ENCODE measurements around the gene CSF1. TPM values are rescaled to one million over a fixed set of nuclear protein-coding genes. Genes with fewer than 3 reads are reported as not detected.

Gene CSF1
- total RNA-seq, 1 donor from 2014 or later: 269 TPM

DNA sequence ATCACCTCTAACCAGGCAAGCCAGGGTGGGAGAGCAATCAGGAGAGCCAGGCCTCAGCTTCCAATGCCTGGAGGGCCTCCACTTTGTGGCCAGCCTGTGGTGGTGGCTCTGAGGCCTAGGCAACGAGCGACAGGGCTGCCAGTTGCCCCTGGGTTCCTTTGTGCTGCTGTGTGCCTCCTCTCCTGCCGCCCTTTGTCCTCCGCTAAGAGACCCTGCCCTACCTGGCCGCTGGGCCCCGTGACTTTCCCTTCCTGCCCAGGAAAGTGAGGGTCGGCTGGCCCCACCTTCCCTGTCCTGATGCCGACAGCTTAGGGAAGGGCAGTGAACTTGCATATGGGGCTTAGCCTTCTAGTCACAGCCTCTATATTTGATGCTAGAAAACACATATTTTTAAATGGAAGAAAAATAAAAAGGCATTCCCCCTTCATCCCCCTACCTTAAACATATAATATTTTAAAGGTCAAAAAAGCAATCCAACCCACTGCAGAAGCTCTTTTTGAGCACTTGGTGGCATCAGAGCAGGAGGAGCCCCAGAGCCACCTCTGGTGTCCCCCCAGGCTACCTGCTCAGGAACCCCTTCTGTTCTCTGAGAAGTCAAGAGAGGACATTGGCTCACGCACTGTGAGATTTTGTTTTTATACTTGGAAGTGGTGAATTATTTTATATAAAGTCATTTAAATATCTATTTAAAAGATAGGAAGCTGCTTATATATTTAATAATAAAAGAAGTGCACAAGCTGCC is 19.8 kb downstream of the CSF1 start:
- no peaks in the 10 kb centered on the region for H3K9me3 Mint-ChIP-seq
- peaks cover 7% of the 10 kb centered on the region for H3K4me1 Mint-ChIP-seq (ENCODE audit: low read depth)
- peaks cover 35% of the 10 kb centered on the region for H3K36me3 Mint-ChIP-seq (ENCODE audit: low read depth)
- H3K27me3 Mint-ChIP-seq (ENCODE audit: insufficient read depth): peaks cover 1% of the 10 kb centered on the region
- H3K27ac Mint-ChIP-seq: no peak overlapping the region
- DNase-seq (ENCODE audit: low spot score): no peak
- H3K4me3 Mint-ChIP-seq: no peak overlapping the region
- intact Hi-C loops (cut with micrococcal nuclease): no loop called here

DNA sequence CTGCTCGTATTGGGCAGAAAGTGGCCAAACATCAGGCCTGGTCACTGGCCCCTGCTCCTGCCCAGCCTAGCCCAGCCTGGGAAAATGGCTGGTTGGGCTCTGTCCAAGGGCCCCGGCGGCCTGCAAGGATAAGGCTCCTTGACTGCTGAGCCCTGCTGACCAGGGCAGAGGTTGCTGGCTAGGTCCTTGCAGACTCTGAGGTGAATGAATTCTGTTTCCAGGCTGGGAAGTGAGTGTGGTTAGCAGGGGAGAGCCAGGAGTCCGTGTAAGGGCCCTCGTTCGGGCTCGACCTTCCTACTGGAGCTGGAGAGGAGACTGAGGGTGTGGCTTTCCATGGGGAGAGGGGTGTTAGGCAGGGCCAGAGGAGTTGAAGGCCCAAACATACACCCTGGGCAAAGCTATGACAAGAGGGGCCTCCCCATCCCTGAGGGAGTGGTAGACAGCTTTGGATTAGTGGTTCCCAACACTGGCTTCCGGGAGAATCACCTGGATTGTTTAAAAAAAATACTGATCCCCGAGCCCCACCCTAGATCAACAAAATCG is 20.6 kb downstream of the CSF1 start:
- Mint-ChIP-seq H3K27me3 (ENCODE audit: insufficient read depth) (peaks cover 1% of the 10 kb centered on the region), H3K4me3 (no peak overlapping the region), H3K4me1 (ENCODE audit: low read depth) (peaks cover 5% of the 10 kb centered on the region), H3K36me3 (ENCODE audit: low read depth) (peaks cover 26% of the 10 kb centered on the region), H3K9me3 (peaks cover 8% of the 10 kb centered on the region), H3K27ac (peak overlapping the region; percentile 72)
- no peak for DNase-seq (ENCODE audit: low spot score)
- intact Hi-C loops (cut with micrococcal nuclease): no loop called here

DNA sequence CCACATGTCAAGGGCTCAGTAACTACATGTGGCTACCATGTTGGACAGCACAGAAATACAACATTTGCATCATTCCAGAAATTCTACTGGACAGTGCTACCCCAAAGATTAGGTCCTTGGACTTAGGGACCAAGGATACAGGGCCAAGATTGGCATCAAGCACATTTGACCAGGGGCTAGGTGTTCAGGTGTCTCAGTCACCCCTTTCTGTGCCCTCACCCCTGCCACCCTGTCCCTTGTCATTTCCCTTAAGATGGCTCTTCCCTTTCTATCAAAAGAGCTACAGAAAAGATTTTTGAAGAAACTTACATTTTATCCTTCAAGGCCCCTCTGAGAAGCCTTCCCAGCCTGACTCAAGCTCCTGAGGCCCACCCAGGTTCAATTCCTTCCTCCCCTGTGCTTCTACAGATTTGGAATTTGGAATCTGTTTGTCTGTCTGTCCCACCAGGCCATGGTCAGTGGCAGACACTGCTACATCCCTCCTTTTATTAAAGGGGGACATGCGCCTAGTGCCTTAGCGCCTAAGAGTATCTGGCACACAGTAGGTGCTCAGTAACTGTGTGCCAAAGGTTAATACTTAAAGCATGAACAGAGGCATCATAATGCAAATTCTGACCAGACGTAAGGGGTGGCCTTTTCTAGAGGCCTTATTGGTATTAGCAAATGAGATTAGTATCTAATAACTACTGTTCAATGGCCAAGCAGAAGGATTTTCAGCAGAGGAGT is 21.4 kb downstream of the CSF1 start:
- peaks cover 23% of the 10 kb centered on the region for H3K36me3 Mint-ChIP-seq (ENCODE audit: low read depth)
- peaks cover 1% of the 10 kb centered on the region for H3K27me3 Mint-ChIP-seq (ENCODE audit: insufficient read depth)
- peak overlapping the region; percentile 44 for H3K27ac Mint-ChIP-seq
- H3K9me3 Mint-ChIP-seq: peaks cover 13% of the 10 kb centered on the region
- DNase-seq (ENCODE audit: low spot score): no peak
- H3K4me1 Mint-ChIP-seq (ENCODE audit: low read depth): peaks cover 5% of the 10 kb centered on the region
- H3K4me3 Mint-ChIP-seq: no peak overlapping the region
- intact Hi-C loops (cut with micrococcal nuclease): no loop called here

DNA sequence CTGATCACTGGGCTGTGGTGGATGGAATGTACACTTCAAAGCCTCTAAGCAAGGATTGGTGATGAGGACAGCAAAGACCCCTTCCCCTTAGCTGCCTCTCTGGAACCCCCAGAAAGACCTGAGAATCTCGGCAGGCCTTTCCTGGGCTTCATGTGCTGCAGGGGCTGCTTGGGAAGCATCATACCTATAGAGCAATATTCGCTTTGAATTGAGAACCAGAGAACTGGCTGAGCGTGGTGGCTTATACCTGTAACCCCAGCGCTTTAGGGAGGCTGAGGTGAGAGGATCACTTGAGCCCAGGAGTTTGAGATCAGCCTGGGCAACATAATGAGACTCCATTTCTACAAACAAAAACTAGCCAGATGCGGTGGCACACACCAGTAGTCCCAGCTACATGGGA is 22.0 kb downstream of the CSF1 start:
- DNase-seq (ENCODE audit: low spot score): no peak
- Mint-ChIP-seq H3K4me1 (ENCODE audit: low read depth) (peaks cover 5% of the 10 kb centered on the region), H3K4me3 (no peak overlapping the region), H3K27ac (no peak overlapping the region), H3K27me3 (ENCODE audit: insufficient read depth) (peaks cover 1% of the 10 kb centered on the region), H3K9me3 (peaks cover 18% of the 10 kb centered on the region), H3K36me3 (ENCODE audit: low read depth) (peaks cover 20% of the 10 kb centered on the region)
- intact Hi-C loops (cut with micrococcal nuclease): no loop called here

DNA sequence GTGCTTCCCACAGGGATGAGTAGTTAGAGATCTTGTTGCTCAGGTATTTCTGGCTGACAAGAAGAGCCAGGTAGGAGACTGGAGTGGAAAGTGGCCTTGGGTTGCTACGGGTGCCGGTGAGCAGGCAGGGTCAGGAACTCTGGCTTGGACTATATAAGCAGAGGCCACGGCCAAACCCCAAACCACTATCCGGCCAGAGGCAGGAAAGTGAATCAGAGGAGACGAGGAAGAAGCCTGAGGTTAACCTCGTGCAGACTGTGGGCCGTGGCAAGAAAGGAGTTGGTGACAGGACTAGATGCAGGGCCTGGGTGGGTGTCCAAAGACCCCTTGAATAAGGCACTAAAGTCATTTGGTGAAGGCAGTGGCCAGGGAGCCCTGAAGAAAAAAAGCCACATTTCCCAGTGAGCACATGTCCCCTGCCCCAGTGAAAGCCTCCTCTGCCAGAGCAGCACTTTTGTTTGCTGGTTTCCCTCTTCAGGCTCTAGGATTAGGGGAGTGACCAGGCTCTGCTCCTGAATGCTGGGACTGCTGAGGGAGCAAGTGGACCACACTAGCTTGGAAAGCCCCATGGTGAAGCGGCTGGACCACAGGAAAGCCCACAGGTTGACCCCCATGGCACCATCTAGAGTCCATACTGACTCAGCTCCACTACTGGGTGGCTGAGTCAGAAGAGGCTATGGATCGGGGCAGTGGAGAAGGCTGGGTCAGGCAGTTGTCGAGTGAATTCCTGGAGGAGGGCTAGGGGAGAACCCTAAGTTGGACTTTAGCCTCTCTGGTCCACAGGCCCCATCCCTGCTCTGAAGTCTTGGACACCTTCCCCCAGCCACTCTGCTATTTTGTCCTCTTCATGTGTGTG is 23.4 kb downstream of the CSF1 start:
- Mint-ChIP-seq H3K9me3 (peaks cover 28% of the 10 kb centered on the region), H3K27me3 (ENCODE audit: insufficient read depth) (peaks cover 2% of the 10 kb centered on the region), H3K4me3 (no peak overlapping the region), H3K4me1 (ENCODE audit: low read depth) (peaks cover 5% of the 10 kb centered on the region), H3K27ac (peak overlapping the region; percentile 40), H3K36me3 (ENCODE audit: low read depth) (peaks cover 15% of the 10 kb centered on the region)
- DNase-seq (ENCODE audit: low spot score): no peak
- intact Hi-C loops (cut with micrococcal nuclease): no loop called here

DNA sequence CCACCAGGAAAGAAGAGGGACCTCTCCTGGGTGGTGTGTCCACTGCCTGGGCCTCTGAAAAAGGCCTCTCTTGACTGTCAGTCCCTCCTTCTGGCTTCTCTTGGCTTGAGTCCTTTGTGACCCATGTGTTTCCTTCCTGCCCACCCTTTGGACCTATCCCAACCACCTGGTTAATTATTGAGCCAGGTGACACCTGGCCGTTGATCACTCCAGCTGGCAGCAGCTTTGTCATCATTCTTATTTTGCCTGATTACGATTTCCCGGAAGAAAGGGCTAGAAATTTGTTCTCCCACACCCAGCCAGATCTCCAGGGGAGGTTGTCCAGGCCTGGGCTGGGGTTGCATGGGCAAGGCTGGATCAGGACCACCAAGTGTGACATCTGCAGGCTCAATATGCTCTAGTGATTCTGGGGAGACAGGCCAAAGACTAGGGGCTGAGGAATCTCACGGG is 24.8 kb downstream of the CSF1 start:
- Mint-ChIP-seq H3K36me3 (ENCODE audit: low read depth) (peaks cover 12% of the 10 kb centered on the region), H3K27me3 (ENCODE audit: insufficient read depth) (peaks cover 7% of the 10 kb centered on the region), H3K4me1 (ENCODE audit: low read depth) (peaks cover 5% of the 10 kb centered on the region), H3K4me3 (no peak overlapping the region), H3K9me3 (peaks cover 28% of the 10 kb centered on the region), H3K27ac (no peak overlapping the region)
- intact Hi-C loops (cut with micrococcal nuclease): no loop called here
- DNase-seq (ENCODE audit: low spot score): no peak

DNA sequence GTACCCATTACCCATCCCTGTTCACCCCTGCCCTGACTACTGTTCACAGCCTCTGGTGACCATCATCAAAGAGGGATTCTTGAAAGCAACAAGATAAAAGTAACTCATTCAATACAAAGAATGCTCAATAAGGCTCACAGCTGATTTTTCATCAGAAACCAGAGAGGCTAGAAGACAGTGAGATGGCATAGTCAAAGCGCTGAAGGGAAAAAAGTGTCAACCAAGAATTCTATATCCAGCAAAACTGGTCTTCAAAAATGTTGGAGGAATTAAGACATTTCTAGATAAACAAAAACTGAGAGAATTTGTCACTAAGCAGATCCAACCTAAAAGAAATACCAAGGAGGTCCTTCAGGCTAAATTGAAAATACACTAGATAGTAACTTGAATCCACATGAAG is 27.1 kb downstream of the CSF1 start:
- peaks cover 5% of the 10 kb centered on the region for H3K4me1 Mint-ChIP-seq (ENCODE audit: low read depth)

DNA sequence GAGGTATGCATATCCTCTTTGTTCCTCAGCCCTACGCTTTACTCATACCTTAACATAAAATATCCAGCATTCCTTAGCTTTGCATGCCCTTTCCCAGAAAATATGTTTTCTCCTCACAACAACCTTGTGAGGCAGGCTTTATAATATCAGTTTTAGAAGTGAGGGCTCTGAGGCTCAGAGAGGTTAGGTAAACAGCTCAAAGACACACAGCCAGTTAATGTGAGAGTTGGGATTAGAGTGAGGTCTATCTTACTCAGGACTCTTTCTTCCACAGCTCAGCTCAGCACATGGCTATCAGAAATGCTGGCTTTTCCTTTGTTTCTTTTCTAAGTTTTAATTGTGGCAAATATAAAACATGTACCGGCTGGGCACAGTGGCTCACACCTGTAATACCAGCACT is 27.9 kb downstream of the CSF1 start:
- peaks cover 8% of the 10 kb centered on the region for H3K27me3 Mint-ChIP-seq (ENCODE audit: insufficient read depth)
- peaks cover 7% of the 10 kb centered on the region for H3K36me3 Mint-ChIP-seq (ENCODE audit: low read depth)
- intact Hi-C loops (cut with micrococcal nuclease): no loop called here
- no peak for DNase-seq (ENCODE audit: low spot score)
- H3K27ac Mint-ChIP-seq: no peak overlapping the region
- H3K4me1 Mint-ChIP-seq (ENCODE audit: low read depth): peaks cover 5% of the 10 kb centered on the region
- H3K4me3 Mint-ChIP-seq: no peak overlapping the region
- H3K9me3 Mint-ChIP-seq: peaks cover 28% of the 10 kb centered on the region

More for the DNA sequence above, 27.1 kb downstream of the CSF1 start:
- peaks cover 28% of the 10 kb centered on the region for H3K9me3 Mint-ChIP-seq
- no peak overlapping the region for H3K4me3 Mint-ChIP-seq
- no peak overlapping the region for H3K27ac Mint-ChIP-seq
- no peak for DNase-seq (ENCODE audit: low spot score)
- peaks cover 7% of the 10 kb centered on the region for H3K36me3 Mint-ChIP-seq (ENCODE audit: low read depth)
- intact Hi-C loops (cut with micrococcal nuclease): no loop called here
- peaks cover 8% of the 10 kb centered on the region for H3K27me3 Mint-ChIP-seq (ENCODE audit: insufficient read depth)

DNA sequence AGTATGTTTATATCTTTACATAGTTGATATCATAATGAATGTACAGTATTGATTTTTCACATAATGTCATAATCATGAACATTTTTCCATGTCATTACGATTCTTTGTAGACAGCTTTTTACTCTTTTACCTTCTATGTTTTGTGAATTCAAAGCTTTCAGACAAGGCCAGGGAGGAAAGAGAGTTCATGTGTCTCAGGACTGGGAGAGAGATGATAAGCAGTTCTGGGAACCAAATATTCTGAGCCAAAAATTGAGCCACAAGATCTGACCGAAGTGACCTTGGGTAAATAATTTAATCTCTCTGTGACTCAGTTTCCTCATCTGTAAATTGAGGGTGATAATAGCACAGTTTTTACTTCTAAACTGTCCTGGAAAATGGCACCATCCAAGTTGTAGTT is 31.8 kb downstream of the CSF1 start:
- no peak overlapping the region for H3K27ac Mint-ChIP-seq
- H3K4me3 Mint-ChIP-seq: no peak overlapping the region
- H3K36me3 Mint-ChIP-seq (ENCODE audit: low read depth): peaks cover 4% of the 10 kb centered on the region
- peaks cover 5% of the 10 kb centered on the region for H3K4me1 Mint-ChIP-seq (ENCODE audit: low read depth)
- H3K9me3 Mint-ChIP-seq: peaks cover 13% of the 10 kb centered on the region
- H3K27me3 Mint-ChIP-seq (ENCODE audit: insufficient read depth): peaks cover 10% of the 10 kb centered on the region
- DNase-seq (ENCODE audit: low spot score): no peak
- intact Hi-C loops (cut with micrococcal nuclease): no loop called here

DNA sequence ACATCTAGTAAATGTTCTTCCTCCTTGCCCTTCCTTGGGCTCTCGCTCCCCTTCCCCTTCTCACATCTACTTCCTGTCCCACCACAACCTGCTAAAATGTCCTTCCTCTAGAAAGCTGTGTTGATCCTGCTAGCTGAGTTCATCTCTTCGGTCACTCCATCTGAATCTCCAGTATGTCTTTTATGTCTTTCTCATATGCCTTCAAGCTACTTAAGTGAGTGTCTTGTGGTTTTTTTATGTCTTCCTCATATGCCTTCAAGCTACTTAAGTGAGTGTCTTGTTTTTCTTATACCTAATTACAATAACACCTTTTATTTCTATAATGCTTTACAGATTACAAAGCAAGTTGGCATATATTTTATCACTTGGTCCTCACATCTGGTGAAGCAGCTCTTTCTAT is 33.9 kb downstream of the CSF1 start:
- peak overlapping the region; percentile 32 for H3K27ac Mint-ChIP-seq
- intact Hi-C loops (cut with micrococcal nuclease): no loop called here
- no peak for DNase-seq (ENCODE audit: low spot score)
- no peaks in the 10 kb centered on the region for H3K9me3 Mint-ChIP-seq
- H3K36me3 Mint-ChIP-seq (ENCODE audit: low read depth): no peaks in the 10 kb centered on the region
- peaks cover 5% of the 10 kb centered on the region for H3K4me1 Mint-ChIP-seq (ENCODE audit: low read depth)
- no peak overlapping the region for H3K4me3 Mint-ChIP-seq
- peaks cover 7% of the 10 kb centered on the region for H3K27me3 Mint-ChIP-seq (ENCODE audit: insufficient read depth)

DNA sequence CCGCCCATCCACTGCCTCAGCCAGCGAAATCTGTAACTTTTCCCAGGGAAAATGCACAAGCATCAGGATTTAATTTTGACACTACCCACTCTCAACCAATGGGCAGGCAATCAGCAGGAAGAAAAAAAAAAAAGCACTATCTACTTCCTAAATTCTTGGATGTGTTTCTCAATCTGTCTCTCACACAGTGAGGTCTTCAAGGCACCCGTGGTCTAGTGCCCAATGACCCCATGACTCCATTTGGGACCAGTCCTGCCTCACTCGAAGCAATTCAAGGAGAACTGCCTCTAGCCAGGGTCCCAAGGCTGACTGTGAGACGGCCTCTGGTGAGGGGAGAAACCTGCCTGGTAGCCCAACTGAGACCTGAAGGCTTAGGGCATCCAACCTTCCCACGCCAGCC is 35.9 kb downstream of the CSF1 start:
- intact Hi-C loops (cut with micrococcal nuclease): no loop called here
- DNase-seq (ENCODE audit: low spot score): no peak
- Mint-ChIP-seq H3K27ac (no peak overlapping the region), H3K4me3 (no peak overlapping the region), H3K4me1 (ENCODE audit: low read depth) (peaks cover 5% of the 10 kb centered on the region), H3K27me3 (ENCODE audit: insufficient read depth) (peaks cover 4% of the 10 kb centered on the region), H3K36me3 (ENCODE audit: low read depth) (no peaks in the 10 kb centered on the region), H3K9me3 (no peaks in the 10 kb centered on the region)

DNA sequence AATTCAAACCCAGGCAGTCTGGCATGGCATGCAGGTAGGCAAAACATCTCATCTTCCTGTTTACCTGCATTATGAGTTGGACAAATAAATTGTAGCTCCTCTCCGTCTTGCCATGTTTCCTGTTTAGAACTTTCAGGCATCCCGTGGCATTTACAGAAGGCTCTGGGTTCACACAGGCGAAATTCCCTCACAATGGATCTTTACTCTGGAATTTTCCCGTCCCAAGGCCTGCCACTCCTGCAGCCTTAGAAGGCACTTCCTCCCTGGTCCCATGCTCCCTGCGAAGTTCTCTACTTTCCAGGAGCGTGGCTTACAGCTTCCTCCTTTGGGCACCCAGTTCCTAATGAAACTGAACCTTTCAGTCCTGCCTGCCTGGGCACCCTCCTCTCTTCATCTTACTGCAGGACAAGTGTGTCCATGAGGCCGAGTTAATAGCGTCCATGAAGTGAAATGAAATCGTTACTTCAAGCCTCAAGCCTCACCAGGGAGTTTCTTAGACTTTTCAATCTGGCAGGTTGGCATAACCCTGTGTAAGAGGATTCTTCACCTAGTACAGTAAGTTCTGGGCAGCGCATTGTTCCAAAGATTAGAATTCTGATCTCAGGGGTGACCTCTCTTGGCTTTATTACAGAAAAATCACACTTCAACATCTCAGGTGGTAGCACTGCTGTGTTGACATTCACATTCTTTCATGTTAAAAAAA is 37.1 kb downstream of the CSF1 start:
- H3K36me3 Mint-ChIP-seq (ENCODE audit: low read depth): no peaks in the 10 kb centered on the region
- no peak overlapping the region for H3K4me3 Mint-ChIP-seq
- H3K27me3 Mint-ChIP-seq (ENCODE audit: insufficient read depth): peaks cover 4% of the 10 kb centered on the region
- H3K9me3 Mint-ChIP-seq: no peaks in the 10 kb centered on the region
- no peak for DNase-seq (ENCODE audit: low spot score)
- intact Hi-C loops (cut with micrococcal nuclease): no loop called here
- H3K4me1 Mint-ChIP-seq (ENCODE audit: low read depth): peaks cover 5% of the 10 kb centered on the region
- no peak overlapping the region for H3K27ac Mint-ChIP-seq
